ENCODE data around the gene TTC23.
"Not testable (repeated sequence)": the region's sequence is repeated elsewhere in the genome, so short reads cannot be mapped to it uniquely, and the experiment has no call there.

TTC23 gene

GRCh38 chr15:99201408-99202175 is 47.8 kb downstream of the TTC23 start:
- DNase-seq (ENCODE audit: low read depth in 2 of 3, low spot score in 1 of 3), result no peak

- no peak for DNase-seq (ENCODE audit: low read depth in 2 of 3, low spot score in 1 of 3)
Observed at GRCh38 chr15:99197856-99198255, 51.5 kb downstream of the TTC23 start.

GRCh38 chr15:99192181-99192580 is 57.2 kb downstream of the TTC23 start:
- not testable (repeated sequence) for DNase-seq (ENCODE audit: low read depth in 2 of 3, low spot score in 1 of 3)

GRCh38 chr15:99187936-99188335 is 61.4 kb downstream of the TTC23 start:
- no peak for DNase-seq (ENCODE audit: low read depth in 2 of 3, low spot score in 1 of 3)

GRCh38 chr15:99185414-99186130 is 63.8 kb downstream of the TTC23 start:
- no peak for DNase-seq (ENCODE audit: low read depth in 2 of 3, low spot score in 1 of 3)

- DNase-seq (ENCODE audit: low read depth in 2 of 3, low spot score in 1 of 3), result no peak
Observed at GRCh38 chr15:99182791-99183190, 66.6 kb downstream of the TTC23 start.

GRCh38 chr15:99181545-99181971 is 67.8 kb downstream of the TTC23 start:
- no peak for DNase-seq (ENCODE audit: low read depth in 2 of 3, low spot score in 1 of 3)

- no peak for DNase-seq (ENCODE audit: low read depth in 2 of 3, low spot score in 1 of 3)
Observed at GRCh38 chr15:99180964-99181306, 68.4 kb downstream of the TTC23 start.

GRCh38 chr15:99180086-99180963 is 69.1 kb downstream of the TTC23 start:
- DNase-seq (ENCODE audit: low read depth in 2 of 3, low spot score in 1 of 3), result no peak

- no peak for DNase-seq (ENCODE audit: low read depth in 2 of 3, low spot score in 1 of 3)
Observed at GRCh38 chr15:99177679-99178078, 71.7 kb downstream of the TTC23 start.

GRCh38 chr15:99176757-99177156 is 72.6 kb downstream of the TTC23 start:
- no peak for DNase-seq (ENCODE audit: low read depth in 2 of 3, low spot score in 1 of 3)

- no peak for DNase-seq (ENCODE audit: low read depth in 2 of 3, low spot score in 1 of 3)
Observed at GRCh38 chr15:99174567-99175395, 74.6 kb downstream of the TTC23 start.

GRCh38 chr15:99172989-99173388 is 76.4 kb downstream of the TTC23 start:
- DNase-seq (ENCODE audit: low read depth in 2 of 3, low spot score in 1 of 3), result no peak

- DNase-seq (ENCODE audit: low read depth in 2 of 3, low spot score in 1 of 3), result no peak
Observed at GRCh38 chr15:99172171-99172570, 77.2 kb downstream of the TTC23 start.

- DNase-seq (ENCODE audit: low read depth in 2 of 3, low spot score in 1 of 3), result no peak
Observed at GRCh38 chr15:99170476-99171065, 78.8 kb downstream of the TTC23 start.

- no peak for DNase-seq (ENCODE audit: low read depth in 2 of 3, low spot score in 1 of 3)
Observed at GRCh38 chr15:99169769-99170311, 79.5 kb downstream of the TTC23 start.

- DNase-seq (ENCODE audit: low read depth in 2 of 3, low spot score in 1 of 3), result no peak
Observed at GRCh38 chr15:99168601-99169580, 80.5 kb downstream of the TTC23 start.

GRCh38 chr15:99167640-99168039 is 81.7 kb downstream of the TTC23 start:
- no peak for DNase-seq (ENCODE audit: low read depth in 2 of 3, low spot score in 1 of 3)

- no peak for DNase-seq (ENCODE audit: low read depth in 2 of 3, low spot score in 1 of 3)
Observed at GRCh38 chr15:99167201-99167600, 82.2 kb downstream of the TTC23 start.
